Chondrocyte (in vitro differentiated cells): ENCODE results near the gene OR13J1. TPM values are rescaled to one million over a fixed set of nuclear protein-coding genes. Genes with fewer than 3 reads are reported as not detected.
"Not testable (repeated sequence)": the region's sequence is repeated elsewhere in the genome, so short reads cannot be mapped to it uniquely, and the experiment has no call there.

Experiments
- DNase-seq: peaks from one replicate; pipeline ENCODE4 v3.0.0; 2021; ENCODE audit warnings: mixed read lengths, low spot score
- H3K27ac Mint-ChIP-seq: one replicate; pipeline ENCODE4 v1.8.0; 2021; ENCODE audit warnings: mild to moderate bottlenecking, moderate library complexity, mixed read lengths; ENCODE audit not compliant: unreplicated experiment
- H3K27me3 Mint-ChIP-seq: 2 replicates; pipeline ENCODE4 v1.8.0; 2021; ENCODE audit warnings: low read depth, mixed read lengths
- H3K36me3 Mint-ChIP-seq: 2 replicates; pipeline ENCODE4 v1.8.0; 2021; ENCODE audit warnings: low read depth, mixed read lengths
- H3K4me1 Mint-ChIP-seq: 2 replicates; pipeline ENCODE4 v1.8.0; 2021; ENCODE audit warnings: low read depth, mild to moderate bottlenecking, mixed read lengths
- H3K4me3 Mint-ChIP-seq: one replicate; pipeline ENCODE4 v1.8.0; 2021; ENCODE audit warnings: mild to moderate bottlenecking, moderate library complexity, mixed read lengths; ENCODE audit not compliant: unreplicated experiment
- H3K9me3 Mint-ChIP-seq: 2 replicates; pipeline ENCODE4 v1.8.0; 2021; ENCODE audit warnings: low read depth, mixed read lengths
- total RNA-seq: library from RNA; stranded (reverse); gene quantifications from 3 replicates; pipeline ENCODE4 v1.2.1, GENCODE V29; 2021
- TF ChIP-seq, protein P1 (sequence below): fragments of 200-600 bp; sonication (generic); IDR thresholded peaks from 2 replicates; pipeline ENCODE4 v1.5.0; 2021; ENCODE audit warnings: antibody characterized with exemption, mild to moderate bottlenecking, moderate library complexity

The OR13J1 gene
- total RNA-seq, 1 donor from 2014 or later = not detected

DNA sequence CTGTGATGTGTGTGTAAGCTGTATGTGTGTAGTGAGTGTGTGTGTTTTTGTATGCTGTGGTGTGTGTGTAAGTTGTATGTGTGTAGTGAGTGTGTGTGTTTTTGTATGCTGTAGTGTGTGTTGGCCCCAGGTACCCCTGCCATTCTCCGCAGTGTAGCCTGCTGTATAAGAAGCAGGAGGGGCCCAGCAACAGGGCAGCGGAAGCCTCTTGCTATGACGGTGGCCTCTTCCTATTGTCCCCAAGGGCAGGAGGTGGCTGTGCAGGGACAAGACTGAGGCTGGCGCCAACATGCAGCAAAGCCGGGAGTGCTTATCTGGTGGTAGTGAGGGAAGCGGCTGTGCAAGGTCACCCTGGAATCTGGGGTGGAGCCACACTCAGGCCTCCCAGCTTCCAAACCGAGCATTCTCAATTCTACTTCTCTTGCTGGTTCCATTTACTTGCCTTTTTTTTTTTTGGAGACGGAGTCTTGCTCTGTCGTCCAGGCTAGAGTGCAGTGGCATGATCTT, 44.2 kb upstream of the OR13J1 start:
- no peak overlapping the region for H3K27ac Mint-ChIP-seq
- no peaks in the 10 kb centered on the region for H3K36me3 Mint-ChIP-seq
- no peak for DNase-seq
- H3K4me3 Mint-ChIP-seq = no peak overlapping the region
- H3K27me3 Mint-ChIP-seq = no peaks in the 10 kb centered on the region
- TF ChIP-seq, protein P1, sequence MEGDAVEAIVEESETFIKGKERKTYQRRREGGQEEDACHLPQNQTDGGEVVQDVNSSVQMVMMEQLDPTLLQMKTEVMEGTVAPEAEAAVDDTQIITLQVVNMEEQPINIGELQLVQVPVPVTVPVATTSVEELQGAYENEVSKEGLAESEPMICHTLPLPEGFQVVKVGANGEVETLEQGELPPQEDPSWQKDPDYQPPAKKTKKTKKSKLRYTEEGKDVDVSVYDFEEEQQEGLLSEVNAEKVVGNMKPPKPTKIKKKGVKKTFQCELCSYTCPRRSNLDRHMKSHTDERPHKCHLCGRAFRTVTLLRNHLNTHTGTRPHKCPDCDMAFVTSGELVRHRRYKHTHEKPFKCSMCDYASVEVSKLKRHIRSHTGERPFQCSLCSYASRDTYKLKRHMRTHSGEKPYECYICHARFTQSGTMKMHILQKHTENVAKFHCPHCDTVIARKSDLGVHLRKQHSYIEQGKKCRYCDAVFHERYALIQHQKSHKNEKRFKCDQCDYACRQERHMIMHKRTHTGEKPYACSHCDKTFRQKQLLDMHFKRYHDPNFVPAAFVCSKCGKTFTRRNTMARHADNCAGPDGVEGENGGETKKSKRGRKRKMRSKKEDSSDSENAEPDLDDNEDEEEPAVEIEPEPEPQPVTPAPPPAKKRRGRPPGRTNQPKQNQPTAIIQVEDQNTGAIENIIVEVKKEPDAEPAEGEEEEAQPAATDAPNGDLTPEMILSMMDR = no peak
- H3K9me3 Mint-ChIP-seq = no peaks in the 10 kb centered on the region
- H3K4me1 Mint-ChIP-seq = peaks cover 46% of the 10 kb centered on the region

GRCh38 chr9:35913429-35913828, 43.2 kb upstream of the OR13J1 start:
- not testable (repeated sequence) for H3K36me3 Mint-ChIP-seq, DNase-seq, H3K4me3 Mint-ChIP-seq, H3K27me3 Mint-ChIP-seq, H3K9me3 Mint-ChIP-seq, H3K27ac Mint-ChIP-seq
- peaks cover 46% of the 10 kb centered on the region for H3K4me1 Mint-ChIP-seq

- no peaks in the 10 kb centered on the region for H3K36me3 Mint-ChIP-seq
- H3K4me3 Mint-ChIP-seq = no peak overlapping the region
- TF ChIP-seq, protein P1 = no peak
- no peak overlapping the region for H3K27ac Mint-ChIP-seq
- H3K9me3 Mint-ChIP-seq = no peaks in the 10 kb centered on the region
- DNase-seq = no peak
- H3K4me1 Mint-ChIP-seq = peaks cover 48% of the 10 kb centered on the region
- H3K27me3 Mint-ChIP-seq = no peaks in the 10 kb centered on the region
These were observed 42.7 kb upstream of the OR13J1 start for GRCh38 chr9:35912791-35913400.

- no peaks in the 10 kb centered on the region for H3K27me3 Mint-ChIP-seq
- TF ChIP-seq, protein P1 = no peak
- H3K27ac Mint-ChIP-seq = no peak overlapping the region
- no peak for DNase-seq
- H3K9me3 Mint-ChIP-seq = no peaks in the 10 kb centered on the region
- H3K36me3 Mint-ChIP-seq = no peaks in the 10 kb centered on the region
- peaks cover 57% of the 10 kb centered on the region for H3K4me1 Mint-ChIP-seq
- no peak overlapping the region for H3K4me3 Mint-ChIP-seq
These were observed 41.5 kb upstream of the OR13J1 start for GRCh38 chr9:35911690-35912089.

DNA sequence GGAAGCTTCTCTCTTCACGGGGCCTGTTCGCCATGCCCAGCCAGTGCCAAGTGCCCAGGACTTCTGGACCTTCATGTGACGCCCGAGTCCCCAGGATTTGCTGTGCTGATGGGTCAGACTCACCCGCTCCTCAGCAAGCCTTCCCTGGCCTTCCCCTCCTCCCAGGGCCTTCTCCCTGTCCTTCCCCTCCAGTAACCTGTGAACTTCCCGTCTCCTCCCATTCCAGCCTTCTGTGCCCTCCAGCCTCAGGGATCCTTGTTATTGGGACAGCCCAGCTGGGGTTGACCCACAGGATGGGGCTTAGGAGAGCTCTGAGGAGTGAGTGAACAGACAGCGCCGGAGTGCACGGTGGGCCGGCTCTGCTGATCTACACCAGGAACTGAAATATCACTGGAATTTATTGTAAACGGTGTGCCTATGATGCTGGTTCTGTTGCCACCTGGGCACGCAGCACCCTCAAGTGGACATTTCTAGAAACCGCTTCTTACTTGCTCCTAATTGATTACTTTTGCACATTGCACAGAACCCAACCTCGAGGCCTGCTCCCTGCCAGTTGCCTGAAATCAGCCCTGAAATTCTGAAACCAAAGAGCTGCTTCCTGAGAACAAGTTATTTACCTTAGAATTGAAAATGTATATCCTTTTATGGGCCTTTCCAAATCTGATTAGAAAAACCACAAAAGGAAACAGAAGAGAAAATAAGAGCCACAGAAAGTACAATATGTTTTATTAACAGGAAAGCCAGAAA, 40.6 kb upstream of the OR13J1 start:
- H3K4me3 Mint-ChIP-seq = no peak overlapping the region

More for the DNA sequence above, 40.6 kb upstream of the OR13J1 start:
- peaks cover 63% of the 10 kb centered on the region for H3K4me1 Mint-ChIP-seq
- peak overlapping the region; percentile 91 for H3K27ac Mint-ChIP-seq
- no peaks in the 10 kb centered on the region for H3K36me3 Mint-ChIP-seq
- no peaks in the 10 kb centered on the region for H3K27me3 Mint-ChIP-seq
- TF ChIP-seq, protein P1 = peak; percentile 84
- DNase-seq = no peak
- H3K9me3 Mint-ChIP-seq = no peaks in the 10 kb centered on the region
